ENCODE results near the gene FIGNL2.
A peak's percentile ranks its signal among the peaks of the same experiment; 100 is the strongest.

The FIGNL2 gene

DNA sequence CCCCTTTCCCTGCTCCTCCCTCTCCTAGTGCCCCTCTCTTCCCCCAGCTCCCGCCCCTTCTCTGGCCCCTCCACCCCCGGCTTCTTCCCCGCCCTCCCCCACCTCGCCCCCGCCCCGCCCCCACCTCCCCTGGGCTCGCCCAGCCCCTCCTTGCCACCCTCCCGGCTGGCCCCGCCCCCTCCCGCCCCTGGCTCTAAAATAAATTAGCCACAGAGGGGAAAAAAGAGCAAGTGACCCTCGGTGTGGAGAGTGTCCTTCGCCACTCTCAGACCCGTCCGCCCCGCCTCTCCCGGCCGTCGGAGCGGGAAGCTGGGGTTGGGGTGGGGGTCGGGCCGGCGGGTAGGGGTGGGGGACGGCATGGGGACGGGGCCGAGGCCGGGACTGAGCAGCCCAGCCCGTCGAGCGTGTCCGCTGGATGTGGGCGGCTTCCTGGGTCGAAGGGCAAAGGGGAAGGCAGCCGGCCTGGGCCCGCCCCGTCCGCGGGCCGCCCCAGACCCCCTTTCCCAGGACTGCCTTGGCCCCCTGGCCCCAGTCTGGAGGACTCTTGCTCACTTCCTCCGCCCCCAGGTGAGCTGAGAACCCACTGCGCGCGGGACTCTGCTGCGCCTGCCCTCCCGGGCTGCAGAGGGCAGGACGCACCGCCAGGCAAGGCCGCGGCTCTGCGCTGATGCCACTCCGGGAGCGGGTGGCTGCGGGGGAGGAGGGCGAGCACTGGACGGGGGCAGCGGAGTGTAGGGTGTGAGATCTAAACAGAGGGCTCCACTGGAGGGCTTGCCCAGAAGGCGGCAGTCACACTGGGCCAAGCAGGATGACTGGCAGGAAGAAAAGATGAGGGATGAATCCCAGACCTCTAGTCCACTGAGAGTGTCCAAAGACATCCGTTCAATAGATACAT lies 570 bp upstream of the FIGNL2 start:
- H3K4me3 ChIP-seq (ENCODE audit: control insufficient read depth in 1 of 7, extremely low read depth in 1 of 7, insufficient read depth in 4 of 7, low read depth in 2 of 7, low read length in 6 of 7) = no peak overlapping the region
- H3K27ac ChIP-seq (ENCODE audit: insufficient read depth in 1 of 2, low read depth in 1 of 2, low read length in 2 of 2, poor library complexity in 1 of 2, severe bottlenecking in 2 of 2) = no peak overlapping the region
- peaks cover 0 to 31% (median 9%) of the 10 kb centered on the region in 5 experiments for H3K27me3 ChIP-seq (replicated peaks in 2 of 5; ENCODE audit: control insufficient read depth in 4 of 5, insufficient read depth in 5 of 5, low read length in 4 of 5)
- no peaks in the 10 kb centered on the region for H3K9me3 ChIP-seq (ENCODE audit: control extremely low read depth in 1 of 5, control insufficient read depth in 4 of 5, insufficient read depth in 2 of 5, low read depth in 1 of 5, low read length in 4 of 5)
- DNase-seq = no peak
- ChIA-PET CTCF (interaction anchor here (1.1 to 4.4 kb wide), 6 partner anchors 12 to 63 kb away, joined by 3 to 32 read pairs (median 3); no protein-coding TSS in a partner anchor), POLR2A (no interaction called here)
- H3K4me1 ChIP-seq (ENCODE audit: control extremely low read depth in 1 of 4, control insufficient read depth in 4 of 4, insufficient read depth in 4 of 4, low read length in 3 of 4) = peaks cover 0 to 55% (median 42%) of the 10 kb centered on the region in 4 experiments
- 91% methylated on average over 25 of the region's 57 CpGs for WGBS (ENCODE audit: insufficient coverage)
- H3K36me3 ChIP-seq (ENCODE audit: control insufficient read depth in 4 of 4, insufficient read depth in 4 of 4, low read length in 3 of 4) = no peaks in the 10 kb centered on the region

DNA sequence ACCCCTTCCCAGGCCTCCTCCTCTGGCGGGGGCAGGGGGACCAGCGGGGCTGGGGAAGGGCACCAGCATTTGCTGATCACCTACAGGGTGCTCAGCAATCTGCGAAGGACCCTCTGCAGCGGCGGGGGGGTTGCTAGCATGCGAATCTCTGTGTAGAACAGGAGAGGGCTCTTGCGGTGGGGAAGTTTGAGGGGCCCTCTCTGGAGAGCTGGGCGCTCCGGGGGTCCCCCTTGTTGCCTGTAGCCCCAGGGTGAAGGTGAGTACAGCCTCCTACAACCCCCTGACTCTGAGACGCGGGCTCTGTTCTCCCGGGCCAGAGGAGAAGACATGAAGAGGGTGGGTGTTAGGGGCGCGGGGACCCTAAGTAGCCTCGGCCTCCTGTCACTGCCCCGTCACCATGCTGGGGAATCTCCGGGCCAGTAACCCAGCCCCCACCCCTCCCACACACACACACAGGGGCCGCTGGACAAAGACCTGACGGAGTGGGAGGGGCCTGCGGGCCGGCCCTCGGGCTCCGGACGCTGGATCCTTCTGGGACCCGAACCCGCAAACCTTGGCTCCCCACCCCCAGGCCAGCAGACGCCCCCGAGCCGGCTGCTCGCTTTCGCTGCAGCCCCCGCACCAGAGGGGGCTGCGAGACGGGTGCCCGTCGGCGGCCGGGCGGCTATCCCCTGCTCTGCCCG lies 734 bp downstream of the FIGNL2 start:
- Histone ChIP-seq H3K4me1 (ENCODE audit: control extremely low read depth in 1 of 4, control insufficient read depth in 4 of 4, insufficient read depth in 4 of 4, low read length in 3 of 4) (peaks cover 0 to 54% (median 42%) of the 10 kb centered on the region in 4 experiments), H3K9me3 (ENCODE audit: control extremely low read depth in 1 of 5, control insufficient read depth in 4 of 5, insufficient read depth in 2 of 5, low read depth in 1 of 5, low read length in 4 of 5) (no peaks in the 10 kb centered on the region), H3K36me3 (ENCODE audit: control insufficient read depth in 4 of 4, insufficient read depth in 4 of 4, low read length in 3 of 4) (no peaks in the 10 kb centered on the region), H3K27me3 (replicated peaks in 2 of 5; ENCODE audit: control insufficient read depth in 4 of 5, insufficient read depth in 5 of 5, low read length in 4 of 5) (peaks cover 0 to 31% (median 9%) of the 10 kb centered on the region in 5 experiments), H3K4me3 (ENCODE audit: control insufficient read depth in 1 of 7, extremely low read depth in 1 of 7, insufficient read depth in 4 of 7, low read depth in 2 of 7, low read length in 6 of 7) (peak overlapping the region in 5 of 7 experiments; percentile 42 to 79 (median 64)), H3K27ac (ENCODE audit: insufficient read depth in 1 of 2, low read depth in 1 of 2, low read length in 2 of 2, poor library complexity in 1 of 2, severe bottlenecking in 2 of 2) (no peak overlapping the region)
- ChIA-PET CTCF (no interaction called here), POLR2A (no interaction called here)
- peak in 1 of 3 donors; percentile 41 for DNase-seq
- WGBS (ENCODE audit: insufficient coverage) = under 1% methylated on average over 30 of the region's 40 CpGs

DNA sequence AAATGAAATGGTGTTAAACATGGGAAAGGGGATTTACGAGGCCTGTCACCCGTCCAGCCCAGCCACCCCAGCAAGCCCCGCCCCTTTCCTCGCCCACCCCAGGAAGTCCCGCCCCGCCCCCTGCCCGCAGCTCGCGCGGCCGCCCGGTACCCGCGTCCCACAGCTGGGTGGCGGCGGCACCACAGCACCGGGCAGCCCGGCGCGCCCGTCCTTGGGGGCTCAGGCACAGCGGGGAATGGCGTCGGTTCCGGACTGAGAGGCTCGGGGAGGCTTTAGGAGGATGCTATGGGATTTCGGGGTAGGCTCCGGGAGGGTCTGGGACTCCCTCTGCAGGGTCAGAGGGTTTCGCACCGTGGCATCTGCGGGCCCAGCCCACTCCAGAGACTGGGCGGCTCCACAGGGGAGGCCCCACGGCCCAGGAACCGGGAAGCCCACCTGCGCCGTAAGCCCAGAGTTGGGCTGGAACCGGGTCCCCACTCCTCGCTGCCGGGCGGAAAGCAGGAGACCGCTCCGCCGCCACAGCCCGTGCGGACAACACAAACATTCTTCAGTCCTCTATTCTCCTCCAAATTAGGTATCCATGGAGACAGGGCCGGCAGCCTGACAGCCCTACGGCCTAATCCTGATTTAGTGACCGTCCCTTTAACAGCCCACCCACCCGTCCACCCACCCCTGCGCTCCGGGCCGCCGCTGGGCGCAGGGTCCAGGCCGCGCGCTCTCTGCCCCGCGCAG lies 1.4 kb downstream of the FIGNL2 start:
- peaks cover 0 to 31% (median 9%) of the 10 kb centered on the region in 5 experiments for H3K27me3 ChIP-seq (replicated peaks in 2 of 5; ENCODE audit: control insufficient read depth in 4 of 5, insufficient read depth in 5 of 5, low read length in 4 of 5)
- POLR2A ChIA-PET = interaction anchor here (0.5 kb wide), 1 partner anchor 21 kb away, joined by 5 read pairs; no protein-coding TSS in a partner anchor
- H3K4me3 ChIP-seq (ENCODE audit: control insufficient read depth in 1 of 7, extremely low read depth in 1 of 7, insufficient read depth in 4 of 7, low read depth in 2 of 7, low read length in 6 of 7) = peak overlapping the region; percentile 42 to 79 (median 64)
- peaks cover 0 to 47% (median 41%) of the 10 kb centered on the region in 4 experiments for H3K4me1 ChIP-seq (ENCODE audit: control extremely low read depth in 1 of 4, control insufficient read depth in 4 of 4, insufficient read depth in 4 of 4, low read length in 3 of 4)
- DNase-seq = peak; percentile 48 to 70 (median 66)
- no peak overlapping the region for H3K27ac ChIP-seq (ENCODE audit: insufficient read depth in 1 of 2, low read depth in 1 of 2, low read length in 2 of 2, poor library complexity in 1 of 2, severe bottlenecking in 2 of 2)
- H3K36me3 ChIP-seq (ENCODE audit: control insufficient read depth in 4 of 4, insufficient read depth in 4 of 4, low read length in 3 of 4) = no peaks in the 10 kb centered on the region
- 0% methylated on average over 35 of the region's 59 CpGs for WGBS (ENCODE audit: insufficient coverage)
- CTCF ChIA-PET = interaction anchor here (0.9 kb wide), 1 partner anchor 26 kb away, joined by 3 read pairs; no protein-coding TSS in a partner anchor
- no peaks in the 10 kb centered on the region for H3K9me3 ChIP-seq (ENCODE audit: control extremely low read depth in 1 of 5, control insufficient read depth in 4 of 5, insufficient read depth in 2 of 5, low read depth in 1 of 5, low read length in 4 of 5)

DNA sequence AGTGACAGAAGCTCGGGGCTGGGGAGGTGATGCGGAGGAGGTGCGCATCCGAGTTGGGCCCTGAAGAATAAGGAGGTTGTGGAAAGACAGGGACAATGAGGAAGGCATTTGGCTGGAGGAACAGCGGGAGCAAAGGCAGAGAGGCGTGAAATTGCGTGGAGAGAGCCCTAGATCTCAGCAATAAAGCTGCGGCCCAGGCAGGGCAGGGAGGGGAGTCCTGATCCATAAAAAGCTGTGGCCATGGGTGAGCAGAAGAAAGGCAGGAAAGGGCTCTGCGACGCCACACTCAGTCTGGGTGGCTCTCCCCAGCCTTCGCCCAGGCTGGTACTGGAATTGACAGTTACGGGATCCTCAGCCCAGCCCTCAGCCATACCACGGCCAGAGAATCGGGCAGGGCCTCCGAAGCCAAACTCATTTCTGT lies 2.2 kb downstream of the FIGNL2 start:
- Histone ChIP-seq H3K4me3 (ENCODE audit: control insufficient read depth in 1 of 7, extremely low read depth in 1 of 7, insufficient read depth in 4 of 7, low read depth in 2 of 7, low read length in 6 of 7) (peak overlapping the region in 3 of 7 experiments; percentile 47 to 79 (median 51)), H3K36me3 (ENCODE audit: control insufficient read depth in 4 of 4, insufficient read depth in 4 of 4, low read length in 3 of 4) (no peaks in the 10 kb centered on the region), H3K9me3 (ENCODE audit: control extremely low read depth in 1 of 5, control insufficient read depth in 4 of 5, insufficient read depth in 2 of 5, low read depth in 1 of 5, low read length in 4 of 5) (no peaks in the 10 kb centered on the region), H3K4me1 (ENCODE audit: control extremely low read depth in 1 of 4, control insufficient read depth in 4 of 4, insufficient read depth in 4 of 4, low read length in 3 of 4) (peaks cover 0 to 39% (median 33%) of the 10 kb centered on the region in 4 experiments), H3K27ac (ENCODE audit: insufficient read depth in 1 of 2, low read depth in 1 of 2, low read length in 2 of 2, poor library complexity in 1 of 2, severe bottlenecking in 2 of 2) (no peak overlapping the region), H3K27me3 (replicated peaks in 2 of 5; ENCODE audit: control insufficient read depth in 4 of 5, insufficient read depth in 5 of 5, low read length in 4 of 5) (peaks cover 0 to 31% (median 9%) of the 10 kb centered on the region in 5 experiments)
- ChIA-PET POLR2A (interaction anchor here (0.5 kb wide), 1 partner anchor 20 kb away, joined by 5 read pairs; no protein-coding TSS in a partner anchor), CTCF (interaction anchor here (0.9 kb wide), 1 partner anchor 26 kb away, joined by 3 read pairs; no protein-coding TSS in a partner anchor)
- no peak for DNase-seq
- WGBS (ENCODE audit: insufficient coverage) = 89% methylated on average over 15 of the region's 15 CpGs

DNA sequence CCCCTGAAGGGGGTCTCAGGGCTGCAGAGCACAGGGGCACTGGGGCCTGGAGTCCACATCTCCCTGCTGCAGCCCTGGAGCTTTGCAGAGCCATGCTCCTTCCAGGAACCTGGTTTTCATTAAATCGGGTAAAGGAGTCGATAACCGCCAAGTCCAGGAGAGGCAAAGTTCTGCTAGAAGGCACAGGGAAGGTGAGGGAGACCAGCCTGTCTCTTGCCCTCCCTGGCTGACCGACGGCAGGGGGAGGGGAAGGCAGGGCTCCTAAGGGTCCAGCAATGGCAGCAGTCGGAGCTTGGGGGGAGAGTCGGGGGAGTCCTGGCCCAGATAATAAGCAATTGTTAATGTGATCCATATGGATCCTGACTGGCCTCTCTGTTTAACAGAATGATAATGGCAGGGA lies 3.0 kb downstream of the FIGNL2 start:
- ChIA-PET CTCF (interaction anchor here (1.1 kb wide), 1 partner anchor 21 kb away, joined by 3 read pairs; no protein-coding TSS in a partner anchor), POLR2A (no interaction called here)
- Histone ChIP-seq H3K9me3 (ENCODE audit: control extremely low read depth in 1 of 5, control insufficient read depth in 4 of 5, insufficient read depth in 2 of 5, low read depth in 1 of 5, low read length in 4 of 5) (no peaks in the 10 kb centered on the region), H3K27ac (ENCODE audit: insufficient read depth in 1 of 2, low read depth in 1 of 2, low read length in 2 of 2, poor library complexity in 1 of 2, severe bottlenecking in 2 of 2) (no peak overlapping the region), H3K36me3 (ENCODE audit: control insufficient read depth in 4 of 4, insufficient read depth in 4 of 4, low read length in 3 of 4) (no peaks in the 10 kb centered on the region), H3K4me3 (ENCODE audit: control insufficient read depth in 1 of 7, extremely low read depth in 1 of 7, insufficient read depth in 4 of 7, low read depth in 2 of 7, low read length in 6 of 7) (no peak overlapping the region), H3K27me3 (replicated peaks in 2 of 5; ENCODE audit: control insufficient read depth in 4 of 5, insufficient read depth in 5 of 5, low read length in 4 of 5) (peaks cover 0 to 31% (median 9%) of the 10 kb centered on the region in 5 experiments), H3K4me1 (ENCODE audit: control extremely low read depth in 1 of 4, control insufficient read depth in 4 of 4, insufficient read depth in 4 of 4, low read length in 3 of 4) (peaks cover 0 to 34% (median 25%) of the 10 kb centered on the region in 4 experiments)
- no peak for DNase-seq
- 96% methylated on average over 5 of the region's 7 CpGs for WGBS (ENCODE audit: insufficient coverage)

DNA sequence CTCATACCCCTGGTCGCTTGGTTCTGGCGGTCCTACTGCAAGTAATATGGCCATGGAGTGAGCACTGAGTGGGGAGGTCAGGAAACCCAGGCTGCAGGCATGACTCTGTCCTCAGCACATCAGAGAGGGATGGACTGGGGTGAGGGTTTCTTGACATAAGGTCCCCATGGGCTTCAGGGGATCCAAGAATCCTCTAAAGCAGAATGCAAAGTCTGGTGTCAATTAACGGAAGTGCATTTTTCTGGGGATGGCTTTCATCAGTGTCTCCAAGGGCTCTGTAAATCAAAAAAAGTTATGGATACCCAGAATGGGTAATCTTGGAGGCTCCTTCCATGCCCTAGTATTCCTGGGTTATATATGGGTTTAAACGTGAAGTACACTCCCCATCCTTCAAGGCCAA lies 3.7 kb downstream of the FIGNL2 start:
- ChIA-PET CTCF (interaction anchor here (1.1 kb wide), 1 partner anchor 21 kb away, joined by 3 read pairs; no protein-coding TSS in a partner anchor), POLR2A (no interaction called here)
- H3K27me3 ChIP-seq (replicated peaks in 2 of 5; ENCODE audit: control insufficient read depth in 4 of 5, insufficient read depth in 5 of 5, low read length in 4 of 5) = peaks cover 0 to 31% (median 9%) of the 10 kb centered on the region in 5 experiments
- 92% methylated on average over 4 of the region's 4 CpGs for WGBS (ENCODE audit: insufficient coverage)
- H3K36me3 ChIP-seq (ENCODE audit: control insufficient read depth in 4 of 4, insufficient read depth in 4 of 4, low read length in 3 of 4) = no peaks in the 10 kb centered on the region
- H3K9me3 ChIP-seq (ENCODE audit: control extremely low read depth in 1 of 5, control insufficient read depth in 4 of 5, insufficient read depth in 2 of 5, low read depth in 1 of 5, low read length in 4 of 5) = no peaks in the 10 kb centered on the region
- H3K27ac ChIP-seq (ENCODE audit: insufficient read depth in 1 of 2, low read depth in 1 of 2, low read length in 2 of 2, poor library complexity in 1 of 2, severe bottlenecking in 2 of 2) = no peak overlapping the region
- no peak for DNase-seq
- peaks cover 0 to 32% (median 25%) of the 10 kb centered on the region in 4 experiments for H3K4me1 ChIP-seq (ENCODE audit: control extremely low read depth in 1 of 4, control insufficient read depth in 4 of 4, insufficient read depth in 4 of 4, low read length in 3 of 4)
- H3K4me3 ChIP-seq (ENCODE audit: control insufficient read depth in 1 of 7, extremely low read depth in 1 of 7, insufficient read depth in 4 of 7, low read depth in 2 of 7, low read length in 6 of 7) = no peak overlapping the region
